ENCODE measurements around the gene NOVA2.

- TF ChIP-seq CTCF (IDR thresholded peaks at IDR 0.05) = no peak
- no peak for TF ChIP-seq POLR2A (IDR thresholded peaks at IDR 0.05; ENCODE audit: low read depth)
- no peak for TF ChIP-seq EP300 (IDR thresholded peaks at IDR 0.05)
- no peak for TF ChIP-seq POLR2AphosphoS5 (IDR thresholded peaks at IDR 0.05)
Observed at GRCh38 chr19:46020819-46021125, 47.1 kb upstream of the NOVA2 start.

All from esophagus muscularis mucosa (tissue), 4 donors.